WTC11 (cell line): ENCODE results near the gene KRT80. TPM values are rescaled to one million over a fixed set of nuclear protein-coding genes. Genes with fewer than 3 reads are reported as not detected.

ENCODE experiments used
- ATAC-seq: fragments of 200-7000 bp; cut with Tn5 transposase; 2 replicates; pipeline ENCODE4 v1.10.0; 2021; ENCODE audit warnings: mild to moderate bottlenecking, moderate library complexity
- CTCF ChIA-PET: fragments of 300-600 bp; sonication (Branson Sonifier 250); formaldehyde crosslinking; loops from one replicate; lab custom pipeline; 2021; ENCODE audit warnings: antibody characterized with exemption; lab: Charles Lee
- POLR2A ChIA-PET: fragments of 350-600 bp; sonication (Branson Sonifier 250); formaldehyde crosslinking; loops from one replicate; lab custom pipeline; 2021; ENCODE audit warnings: antibody characterized with exemption; lab: Charles Lee
- DNase-seq: peaks from one replicate; pipeline ENCODE4 v3.0.0; 2021; ENCODE audit warnings: low spot score
- H3K27ac Mint-ChIP-seq: 2 replicates; pipeline ENCODE4 v1.8.0; 2021; ENCODE audit warnings: mixed read lengths
- H3K27me3 Mint-ChIP-seq: 2 replicates; pipeline ENCODE4 v1.8.0; 2021; ENCODE audit warnings: low read depth, mild to moderate bottlenecking, moderate library complexity, mixed read lengths
- H3K36me3 Mint-ChIP-seq: 2 replicates; pipeline ENCODE4 v1.8.0; 2021; ENCODE audit warnings: mixed read lengths
- H3K4me1 Mint-ChIP-seq: 2 replicates; pipeline ENCODE4 v1.8.0; 2022; ENCODE audit warnings: mixed read lengths
- H3K4me3 Mint-ChIP-seq: 2 replicates; pipeline ENCODE4 v1.8.0; 2021; ENCODE audit warnings: mild to moderate bottlenecking, moderate library complexity, mixed read lengths
- H3K9me3 Mint-ChIP-seq: 2 replicates; pipeline ENCODE4 v1.8.0; 2021; ENCODE audit warnings: mixed read lengths
- ESRRA ChIP-seq: sonication (generic); formaldehyde crosslinking; IDR thresholded peaks from 2 replicates; pipeline ENCODE4 v1.8.1; 2022; ENCODE audit warnings: mild to moderate bottlenecking, missing genetic modification reagents, borderline replicate concordance
- FOXK1 ChIP-seq: sonication (generic); formaldehyde crosslinking; IDR thresholded peaks from 2 replicates; pipeline ENCODE4 v1.8.0; 2022; ENCODE audit warnings: mild to moderate bottlenecking, moderate library complexity, missing genetic modification reagents
- GRHL2 ChIP-seq: fragments of 250-450 bp; sonication (Bioruptor Pico); IDR thresholded peaks from 2 replicates; pipeline ENCODE4 v1.8.0; 2022; ENCODE audit warnings: mild to moderate bottlenecking, moderate library complexity; ENCODE audit not compliant: insufficient replicate concordance, severe bottlenecking
- GTF2I ChIP-seq: fragments of 250-450 bp; sonication (Bioruptor Pico); conservative IDR thresholded peaks from 2 replicates; pipeline ENCODE4 v1.4.0; 2021; ENCODE audit warnings: mild to moderate bottlenecking
- HMGXB4 ChIP-seq: sonication (generic); formaldehyde crosslinking; IDR thresholded peaks from 2 replicates; pipeline ENCODE4 v1.8.1; 2023; ENCODE audit warnings: mild to moderate bottlenecking, moderate library complexity, missing genetic modification reagents
- IRF2 ChIP-seq: sonication (generic); formaldehyde crosslinking; IDR thresholded peaks from 2 replicates; pipeline ENCODE4 v1.8.0; 2022; ENCODE audit warnings: low read depth, missing genetic modification reagents, borderline replicate concordance
- NFE2L1 ChIP-seq: sonication (generic); formaldehyde crosslinking; IDR thresholded peaks from 2 replicates; pipeline ENCODE4 v1.8.1; 2023; ENCODE audit warnings: missing genetic modification reagents
- NR1H2 ChIP-seq: sonication (generic); formaldehyde crosslinking; IDR thresholded peaks from 2 replicates; pipeline ENCODE4 v1.9.0; 2021; ENCODE audit warnings: mild to moderate bottlenecking, moderate library complexity, missing genetic modification reagents
- TCF7 ChIP-seq: sonication (generic); formaldehyde crosslinking; IDR thresholded peaks from 2 replicates; pipeline ENCODE4 v1.8.0; 2022; ENCODE audit warnings: mild to moderate bottlenecking, low read depth, missing genetic modification reagents, moderate library complexity
- ZNF121 ChIP-seq: sonication (generic); formaldehyde crosslinking; IDR thresholded peaks from 2 replicates; pipeline ENCODE4 v1.8.0; 2023; ENCODE audit warnings: missing genetic modification reagents
- ZNF317 ChIP-seq: sonication (generic); formaldehyde crosslinking; IDR thresholded peaks from 2 replicates; pipeline ENCODE4 v1.8.1; 2023; ENCODE audit warnings: low read depth, mild to moderate bottlenecking, moderate library complexity, missing genetic modification reagents, borderline replicate concordance
- ZNF532 ChIP-seq: fragments of 250-450 bp; sonication (Bioruptor Pico); IDR thresholded peaks from 2 replicates; pipeline ENCODE4 v1.9.0; 2021; ENCODE audit warnings: mild to moderate bottlenecking, borderline replicate concordance
- total RNA-seq: library from RNA; stranded (reverse); gene quantifications from 3 replicates; pipeline ENCODE4 v1.2.3, GENCODE V29; 2021
- TF ChIP-seq, protein P1 (sequence below): sonication (generic); formaldehyde crosslinking; IDR thresholded peaks from 2 replicates; pipeline ENCODE4 v1.8.0; 2022; ENCODE audit warnings: mild to moderate bottlenecking, missing genetic modification reagents
- TF ChIP-seq, protein P2 (sequence below): sonication (generic); formaldehyde crosslinking; IDR thresholded peaks from 2 replicates; pipeline ENCODE4 v1.8.0; 2022; ENCODE audit warnings: missing genetic modification reagents
- TF ChIP-seq, protein P3 (sequence below): sonication (generic); formaldehyde crosslinking; conservative IDR thresholded peaks from 2 replicates; pipeline ENCODE4 v1.8.1; 2022; ENCODE audit warnings: mild to moderate bottlenecking, missing genetic modification reagents

Gene KRT80
- total RNA-seq, 1 experiment from 2014 or later, result 0.11 TPM

GRCh38 chr12:52236386-52237050 is 44.7 kb upstream of the KRT80 start:
- Mint-ChIP-seq H3K27me3 (peaks cover 39% of the 10 kb centered on the region), H3K4me3 (no peak overlapping the region), H3K9me3 (no peaks in the 10 kb centered on the region), H3K4me1 (peaks cover 55% of the 10 kb centered on the region), H3K27ac (no peak overlapping the region), H3K36me3 (no peaks in the 10 kb centered on the region)
- ATAC-seq (no peak), DNase-seq (no peak)
- TF ChIP-seq, protein P1, sequence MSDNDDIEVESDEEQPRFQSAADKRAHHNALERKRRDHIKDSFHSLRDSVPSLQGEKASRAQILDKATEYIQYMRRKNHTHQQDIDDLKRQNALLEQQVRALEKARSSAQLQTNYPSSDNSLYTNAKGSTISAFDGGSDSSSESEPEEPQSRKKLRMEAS, result no peak
- TF ChIP-seq GTF2I (no peak), ZNF317 (CRISPR knock-in tag) (no peak), GRHL2 (CRISPR knock-in tag) (no peak), ESRRA (CRISPR knock-in tag) (no peak), ZNF121 (CRISPR knock-in tag) (no peak), NR1H2 (CRISPR knock-in tag) (no peak), FOXK1 (no peak), NFE2L1 (no peak), HMGXB4 (CRISPR knock-in tag) (no peak), ZNF532 (no peak), IRF2 (CRISPR knock-in tag) (no peak), TCF7 (CRISPR knock-in tag) (no peak)
- TF ChIP-seq, protein P2, sequence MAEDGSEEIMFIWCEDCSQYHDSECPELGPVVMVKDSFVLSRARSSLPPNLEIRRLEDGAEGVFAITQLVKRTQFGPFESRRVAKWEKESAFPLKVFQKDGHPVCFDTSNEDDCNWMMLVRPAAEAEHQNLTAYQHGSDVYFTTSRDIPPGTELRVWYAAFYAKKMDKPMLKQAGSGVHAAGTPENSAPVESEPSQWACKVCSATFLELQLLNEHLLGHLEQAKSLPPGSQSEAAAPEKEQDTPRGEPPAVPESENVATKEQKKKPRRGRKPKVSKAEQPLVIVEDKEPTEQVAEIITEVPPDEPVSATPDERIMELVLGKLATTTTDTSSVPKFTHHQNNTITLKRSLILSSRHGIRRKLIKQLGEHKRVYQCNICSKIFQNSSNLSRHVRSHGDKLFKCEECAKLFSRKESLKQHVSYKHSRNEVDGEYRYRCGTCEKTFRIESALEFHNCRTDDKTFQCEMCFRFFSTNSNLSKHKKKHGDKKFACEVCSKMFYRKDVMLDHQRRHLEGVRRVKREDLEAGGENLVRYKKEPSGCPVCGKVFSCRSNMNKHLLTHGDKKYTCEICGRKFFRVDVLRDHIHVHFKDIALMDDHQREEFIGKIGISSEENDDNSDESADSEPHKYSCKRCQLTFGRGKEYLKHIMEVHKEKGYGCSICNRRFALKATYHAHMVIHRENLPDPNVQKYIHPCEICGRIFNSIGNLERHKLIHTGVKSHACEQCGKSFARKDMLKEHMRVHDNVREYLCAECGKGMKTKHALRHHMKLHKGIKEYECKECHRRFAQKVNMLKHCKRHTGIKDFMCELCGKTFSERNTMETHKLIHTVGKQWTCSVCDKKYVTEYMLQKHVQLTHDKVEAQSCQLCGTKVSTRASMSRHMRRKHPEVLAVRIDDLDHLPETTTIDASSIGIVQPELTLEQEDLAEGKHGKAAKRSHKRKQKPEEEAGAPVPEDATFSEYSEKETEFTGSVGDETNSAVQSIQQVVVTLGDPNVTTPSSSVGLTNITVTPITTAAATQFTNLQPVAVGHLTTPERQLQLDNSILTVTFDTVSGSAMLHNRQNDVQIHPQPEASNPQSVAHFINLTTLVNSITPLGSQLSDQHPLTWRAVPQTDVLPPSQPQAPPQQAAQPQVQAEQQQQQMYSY, result no peak
- TF ChIP-seq, protein P3, sequence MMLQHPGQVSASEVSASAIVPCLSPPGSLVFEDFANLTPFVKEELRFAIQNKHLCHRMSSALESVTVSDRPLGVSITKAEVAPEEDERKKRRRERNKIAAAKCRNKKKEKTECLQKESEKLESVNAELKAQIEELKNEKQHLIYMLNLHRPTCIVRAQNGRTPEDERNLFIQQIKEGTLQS, result no peak
- ChIA-PET POLR2A (interaction anchor here (0.6 kb wide), 1 partner anchor 71 kb away, joined by 3 read pairs; no protein-coding TSS in a partner anchor), CTCF (interaction anchor here (0.7 to 6.3 kb wide), 8 partner anchors 11 to 91 kb away, joined by 3 to 48 read pairs (median 4); no protein-coding TSS in a partner anchor)
